HG02678 (cell line): Measurements from ENCODE around the gene PHC3.
A peak's percentile ranks its signal among the peaks of the same experiment; 100 is the strongest.

Source experiments
- ATAC-seq: cut with Tn5 transposase; IDR thresholded peaks from one replicate; pipeline ENCODE4 v1.9.1; 2021; ENCODE audit warnings: mild to moderate bottlenecking, moderate library complexity; ENCODE audit not compliant: unreplicated experiment

PHC3 gene

DNA sequence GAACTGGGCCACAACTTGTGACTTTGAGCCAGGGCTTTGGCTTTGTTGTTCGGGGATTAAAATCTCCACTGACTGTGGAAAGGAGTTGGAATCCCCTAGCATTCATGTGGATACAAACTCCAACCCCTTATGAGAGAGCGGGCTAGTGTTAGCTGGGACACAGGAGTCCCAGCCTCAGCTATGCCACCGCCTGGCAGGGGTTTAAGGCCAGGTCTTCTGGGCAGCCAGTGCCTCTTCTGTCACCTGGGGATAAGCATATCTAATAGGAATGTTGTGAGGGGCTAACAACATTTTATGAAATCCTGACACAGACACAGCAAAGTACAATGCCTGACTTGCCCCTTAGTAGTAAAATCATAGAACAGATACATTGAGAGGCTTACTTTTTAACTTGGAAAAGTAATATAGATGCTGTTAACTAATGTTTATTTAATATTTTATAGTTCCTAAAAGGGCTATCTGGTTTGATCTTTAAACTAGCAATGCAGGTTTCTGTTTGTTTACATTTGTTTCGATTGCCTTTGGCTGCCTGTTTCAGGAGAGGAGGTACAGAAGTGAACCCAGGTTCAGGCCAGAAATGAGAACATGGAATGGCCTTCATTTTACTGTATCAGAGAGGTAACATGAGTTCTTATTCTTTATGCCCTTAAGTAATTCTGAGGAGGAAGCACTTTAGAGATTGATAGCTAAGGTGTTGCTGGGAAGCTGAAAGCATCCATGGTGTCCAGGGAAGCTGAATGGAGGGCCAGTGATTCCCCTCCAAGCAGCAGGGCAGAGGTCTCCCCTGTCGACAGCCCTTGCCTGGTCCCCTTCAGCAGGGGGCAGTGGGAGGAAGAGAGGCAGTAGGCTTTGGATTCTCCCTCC lies 135.0 kb downstream of the PHC3 start:
- no peak for ATAC-seq

- ATAC-seq: peak; percentile 82
Observed at GRCh38 chr3:170044795-170045244, 136.7 kb downstream of the PHC3 start.

GRCh38 chr3:170044271-170044670 lies 137.3 kb downstream of the PHC3 start:
- no peak for ATAC-seq

DNA sequence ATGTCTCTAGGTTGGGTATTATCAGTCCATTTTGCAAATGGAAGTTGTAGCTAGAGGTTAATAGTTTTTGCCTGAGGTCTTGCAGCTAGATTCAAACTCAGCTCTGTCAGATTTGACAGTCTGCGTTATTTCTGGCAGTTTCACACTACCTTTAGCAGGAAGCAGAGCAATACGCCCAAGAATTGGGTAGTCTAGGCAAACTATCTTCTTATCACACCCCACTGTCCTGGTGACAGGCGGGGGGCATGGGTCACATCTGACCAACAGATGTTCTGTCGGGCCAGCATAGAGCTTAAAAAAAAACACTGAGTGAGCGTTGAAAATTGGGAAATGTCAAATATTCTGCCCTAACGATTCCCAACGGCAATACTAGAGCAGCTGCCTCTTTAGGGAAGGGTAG lies 138.0 kb downstream of the PHC3 start:
- ATAC-seq: no peak

GRCh38 chr3:170040418-170040817 lies 141.1 kb downstream of the PHC3 start:
- ATAC-seq: no peak

GRCh38 chr3:170038434-170039110 lies 143.0 kb downstream of the PHC3 start:
- no peak for ATAC-seq
